SK-N-SH (cell line): ENCODE measurements around the gene NSRP1. TPM values are rescaled to one million over a fixed set of nuclear protein-coding genes. Genes with fewer than 3 reads are reported as not detected.

Experiments used
- CTCF ChIA-PET: fragments of 300-600, 350-600 bp; formaldehyde crosslinking; extraction: SDS; loops from one replicate; lab custom pipeline; 2021; lab: Yijun Ruan, JAX
- POLR2A ChIA-PET: fragments of 350-600 bp; sonication (Branson Sonifier 250); formaldehyde crosslinking; extraction: SDS; loops from one replicate; lab custom pipeline; 2020; ENCODE audit warnings: antibody characterized with exemption, inconsistent platforms; lab: Yijun Ruan, JAX
- DNase-seq: peaks from one replicate; pipeline ENCODE4 v3.0.0; 2012
- H2AFZ ChIP-seq: fragments of 200-600 bp; sonication (generic); 2 replicates; pipeline ENCODE4 v1.8.1; 2016; ENCODE audit warnings: antibody characterized with exemption, mild to moderate bottlenecking, low read depth
- H3F3A ChIP-seq: fragments of 200-600 bp; sonication (generic); replicated peaks from 2 replicates; pipeline ENCODE3; 2016; ENCODE audit warnings: antibody characterized with exemption, mild to moderate bottlenecking; ENCODE audit not compliant: insufficient read depth
- H3K27ac ChIP-seq, 2 experiments: fragments of 200-500 bp in 1 of 2; fragments of 200-600 bp in 1 of 2; sonication (Bioruptor generic) in 1 of 2; sonication (generic), shearing (Covaris generic) in 1 of 2; 2 replicates each; pipeline versions ENCODE4 v1.5.1 to v1.6.1; 2014 to 2016; ENCODE audit warnings: low read depth in 2 of 2, inconsistent platforms in 1 of 2, low read length in 1 of 2, mild to moderate bottlenecking in 1 of 2, mixed read lengths in 1 of 2
- H3K27me3 ChIP-seq: fragments of 200-600 bp; sonication (generic), shearing (Covaris generic); 2 replicates; pipeline ENCODE4 v1.6.1; 2016; ENCODE audit warnings: mixed run types; ENCODE audit not compliant: insufficient read depth
- H3K36me3 ChIP-seq, 2 experiments: fragments of 200-500 bp in 1 of 2; fragments of 200-600 bp in 1 of 2; sonication (Bioruptor generic) in 1 of 2; sonication (generic) in 1 of 2; replicated peaks in 1 of 2; 2 replicates each; pipeline versions ENCODE3 to v1.5.1; 2014 to 2016; ENCODE audit warnings: low read length in 1 of 2, mild to moderate bottlenecking in 1 of 2; ENCODE audit not compliant: insufficient read depth in 2 of 2, control insufficient read depth in 1 of 2
- H3K4me1 ChIP-seq, 2 experiments: fragments of 200-500 bp in 1 of 2; fragments of 200-600 bp in 1 of 2; sonication (Bioruptor generic) in 1 of 2; sonication (generic), shearing (Covaris generic) in 1 of 2; 2 replicates each; pipeline versions ENCODE4 v1.5.1 to v1.6.1; 2014 to 2016; ENCODE audit warnings: low read depth in 1 of 2, low read length in 1 of 2, mixed run types in 1 of 2; ENCODE audit not compliant: insufficient read depth in 2 of 2, control insufficient read depth in 1 of 2
- H3K4me2 ChIP-seq: fragments of 200-600 bp; sonication (generic), shearing (Covaris generic); 2 replicates; pipeline ENCODE4 v1.6.1; 2017; ENCODE audit warnings: mixed run types
- H3K4me3 ChIP-seq, 2 experiments: fragments of 200-500 bp in 1 of 2; fragments of 200-600 bp in 1 of 2; sonication (Bioruptor generic) in 1 of 2; sonication (generic), shearing (Covaris generic) in 1 of 2; 2 replicates each; pipeline versions ENCODE4 v1.5.1 to v1.8.1; 2014 to 2016; ENCODE audit warnings: low read depth in 2 of 2, inconsistent platforms in 1 of 2, low read length in 1 of 2, mild to moderate bottlenecking in 1 of 2, mixed read lengths in 1 of 2, moderate library complexity in 1 of 2
- H3K79me2 ChIP-seq: fragments of 200-600 bp; sonication (generic); 2 replicates; pipeline ENCODE4 v1.8.1; 2017; ENCODE audit warnings: mild to moderate bottlenecking; ENCODE audit not compliant: insufficient read depth
- H3K9ac ChIP-seq: fragments of 200-600 bp; sonication (generic); 2 replicates; pipeline ENCODE4 v1.6.1; 2017; ENCODE audit warnings: mixed run types
- H3K9me2 ChIP-seq: fragments of 200-600 bp; sonication (generic); 2 replicates; pipeline ENCODE4 v1.6.1; 2017; ENCODE audit warnings: mixed run types
- H3K9me3 ChIP-seq: fragments of 200-600 bp; sonication (generic); 2 replicates; pipeline ENCODE4 v1.6.1; 2017; ENCODE audit warnings: mixed run types, mild to moderate bottlenecking, moderate library complexity
- H4K20me1 ChIP-seq: fragments of 200-600 bp; sonication (generic); 2 replicates; pipeline ENCODE4 v1.6.1; 2017; ENCODE audit warnings: mild to moderate bottlenecking, mixed run types; ENCODE audit not compliant: insufficient read depth
- EP300 ChIP-seq, 2 experiments: IDR thresholded peaks; 2 replicates each; pipeline versions ENCODE4 v1.4.0 to v1.6.1; 2012; ENCODE audit warnings: borderline replicate concordance in 1 of 2, low read depth in 1 of 2, low read length in 1 of 2
- MEF2A ChIP-seq: IDR thresholded peaks from 2 replicates; pipeline ENCODE4 v1.4.0; 2012; ENCODE audit warnings: low read depth, borderline replicate concordance
- POLR2AphosphoS5 ChIP-seq: IDR thresholded peaks from 2 replicates; pipeline ENCODE4 v1.6.1; 2012; ENCODE audit warnings: low read depth, low read length
- RAD21 ChIP-seq: IDR thresholded peaks from 2 replicates; pipeline ENCODE4 v1.6.1; 2012; ENCODE audit warnings: mild to moderate bottlenecking, low read length
- REST ChIP-seq: IDR thresholded peaks from 2 replicates; pipeline ENCODE4 v1.6.1; 2012; ENCODE audit warnings: mild to moderate bottlenecking, low read depth, low read length, moderate library complexity
- SIN3A ChIP-seq: IDR thresholded peaks from 2 replicates; pipeline ENCODE4 v1.6.1; 2012; ENCODE audit warnings: low read depth, mild to moderate bottlenecking, low read length, moderate library complexity, borderline replicate concordance
- SMC3 ChIP-seq: IDR thresholded peaks from 2 replicates; pipeline ENCODE4 v1.6.1; 2012; ENCODE audit warnings: low read depth, low read length, improper control_type of control experiment
- TCF12 ChIP-seq: IDR thresholded peaks from 2 replicates; pipeline ENCODE4 v1.4.0; 2012
- WGBS: methylation state at CpG from one replicate; pipeline ENCODE4 v1.1.6; 2017; ENCODE audit warnings: low lambda C conversion rate; 5-methylcytosine and 5-hydroxymethylcytosine counted together
- polyA plus RNA-seq, 3 experiments: library from polyadenylated mRNA; depleted of rRNA; stranded (reverse); fragments of >200 nt; gene quantifications; 2 replicates each; pipeline ENCODE4 v1.2.3, GENCODE V29; 2012
- TF ChIP-seq, protein P1 (sequence below): fragments of 150-350 bp; IDR thresholded peaks from 2 replicates; pipeline ENCODE4 v1.6.1; 2016; ENCODE audit warnings: mild to moderate bottlenecking, low read depth, low read length
- TF ChIP-seq, protein P2 (sequence below): IDR thresholded peaks from 2 replicates; pipeline ENCODE4 v1.4.0; 2012; ENCODE audit warnings: low read depth, borderline replicate concordance
- TF ChIP-seq, protein P3 (sequence below): fragments of 200-600 bp; sonication (generic); IDR thresholded peaks from 2 replicates; pipeline ENCODE4 v1.6.1; 2017; ENCODE audit warnings: antibody characterized with exemption, mild to moderate bottlenecking, moderate library complexity

Gene NSRP1
- polyA plus RNA-seq, 1 of the 3 experiments (the other 2 are of a cell fraction): 10.8 TPM

- no peak overlapping the region for H2AFZ ChIP-seq
- no peak overlapping the region for H3K4me2 ChIP-seq
- H3K4me1 ChIP-seq: no peaks in the 10 kb centered on the region
- TF ChIP-seq MEF2A (no peak), SMC3 (no peak), RAD21 (no peak)
- H3K9ac ChIP-seq: no peak overlapping the region
- no peaks in the 10 kb centered on the region for H3K9me3 ChIP-seq
- no peaks in the 10 kb centered on the region for H4K20me1 ChIP-seq
- CTCF ChIA-PET: no interaction called here
- no peaks in the 10 kb centered on the region for H3K36me3 ChIP-seq
- no peaks in the 10 kb centered on the region for H3K27me3 ChIP-seq
- no peak overlapping the region for H3K27ac ChIP-seq
- POLR2A ChIA-PET: no interaction called here
- H3K4me3 ChIP-seq: no peak overlapping the region
- no peak for DNase-seq
- no peaks in the 10 kb centered on the region for H3F3A ChIP-seq
- 81% methylated on average over 6 of the region's 6 CpGs for WGBS
- H3K79me2 ChIP-seq: no peaks in the 10 kb centered on the region
- no peaks in the 10 kb centered on the region for H3K9me2 ChIP-seq
These were observed 100.4 kb downstream of the NSRP1 start for GRCh38 chr17:30217054-30217453.

DNA sequence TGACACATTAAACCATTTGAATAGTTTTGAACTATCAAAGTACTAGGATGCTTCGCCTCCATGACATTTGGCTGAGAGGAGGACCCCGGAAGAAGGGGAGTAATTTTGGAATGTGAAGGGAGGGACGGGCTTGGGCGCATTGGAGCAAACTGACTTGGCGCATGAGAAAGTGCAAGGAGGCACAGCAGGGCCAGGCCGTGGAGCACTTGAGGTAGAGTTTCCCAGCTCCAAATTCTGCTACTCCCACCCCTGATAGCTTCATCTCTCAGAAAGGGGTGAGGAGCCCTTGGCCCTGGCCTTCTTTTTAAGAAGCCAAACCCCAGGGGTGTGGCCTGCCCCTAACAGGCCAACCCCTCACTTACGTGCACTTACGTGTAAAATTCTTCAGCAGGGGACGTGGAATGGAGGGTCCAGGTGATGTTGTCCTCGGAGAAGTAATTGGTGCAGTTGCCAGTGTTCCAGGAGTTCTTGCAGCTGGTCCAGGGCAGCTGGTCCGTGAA is 101.2 kb downstream of the NSRP1 start:
- 81% methylated on average over 11 of the region's 11 CpGs for WGBS
- no peak overlapping the region for H3K4me3 ChIP-seq
- H3K36me3 ChIP-seq: no peaks in the 10 kb centered on the region
- no peaks in the 10 kb centered on the region for H3K79me2 ChIP-seq
- no peaks in the 10 kb centered on the region for H3F3A ChIP-seq
- H2AFZ ChIP-seq: no peak overlapping the region
- H3K9me2 ChIP-seq: no peaks in the 10 kb centered on the region
- no peaks in the 10 kb centered on the region for H3K4me1 ChIP-seq
- DNase-seq: no peak
- no peaks in the 10 kb centered on the region for H3K9me3 ChIP-seq
- H3K9ac ChIP-seq: no peak overlapping the region
- ChIA-PET CTCF (interaction anchor here (1.3 kb wide), 1 partner anchor 19 kb away, joined by 4 read pairs; no protein-coding TSS in a partner anchor), POLR2A (no interaction called here)
- no peaks in the 10 kb centered on the region for H4K20me1 ChIP-seq
- H3K27ac ChIP-seq: no peak overlapping the region
- TF ChIP-seq EP300 (IDR thresholded peaks at IDR 0.05; ENCODE audit: borderline replicate concordance in 1 of 2, low read depth in 1 of 2, low read length in 1 of 2) (no peak), REST (no peak)
- H3K27me3 ChIP-seq: no peaks in the 10 kb centered on the region
- H3K4me2 ChIP-seq: no peak overlapping the region

DNA sequence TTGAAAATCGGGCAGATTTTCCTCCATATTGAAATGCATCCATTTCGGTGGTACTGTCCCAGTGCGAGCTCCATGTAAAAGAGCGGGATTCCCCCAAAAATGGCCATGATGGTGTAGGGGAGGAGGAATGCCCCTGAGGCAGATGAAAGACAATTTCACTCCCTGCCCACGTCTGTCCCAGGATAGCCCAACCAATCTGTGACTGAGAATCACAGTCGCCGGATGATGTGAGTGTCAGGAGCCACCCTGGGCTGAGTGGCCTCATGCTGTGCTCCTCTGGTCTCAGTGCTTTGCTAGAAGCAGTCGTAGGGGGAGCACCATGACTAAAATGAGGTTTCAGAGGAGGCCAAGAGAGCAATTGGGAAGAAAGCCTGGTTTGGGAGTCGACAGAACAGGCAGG is 102.2 kb downstream of the NSRP1 start:
- TF ChIP-seq SIN3A (no peak), TCF12 (no peak), POLR2AphosphoS5 (no peak)
- TF ChIP-seq, protein P1, sequence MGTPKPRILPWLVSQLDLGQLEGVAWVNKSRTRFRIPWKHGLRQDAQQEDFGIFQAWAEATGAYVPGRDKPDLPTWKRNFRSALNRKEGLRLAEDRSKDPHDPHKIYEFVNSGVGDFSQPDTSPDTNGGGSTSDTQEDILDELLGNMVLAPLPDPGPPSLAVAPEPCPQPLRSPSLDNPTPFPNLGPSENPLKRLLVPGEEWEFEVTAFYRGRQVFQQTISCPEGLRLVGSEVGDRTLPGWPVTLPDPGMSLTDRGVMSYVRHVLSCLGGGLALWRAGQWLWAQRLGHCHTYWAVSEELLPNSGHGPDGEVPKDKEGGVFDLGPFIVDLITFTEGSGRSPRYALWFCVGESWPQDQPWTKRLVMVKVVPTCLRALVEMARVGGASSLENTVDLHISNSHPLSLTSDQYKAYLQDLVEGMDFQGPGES: no peak
- TF ChIP-seq, protein P2, sequence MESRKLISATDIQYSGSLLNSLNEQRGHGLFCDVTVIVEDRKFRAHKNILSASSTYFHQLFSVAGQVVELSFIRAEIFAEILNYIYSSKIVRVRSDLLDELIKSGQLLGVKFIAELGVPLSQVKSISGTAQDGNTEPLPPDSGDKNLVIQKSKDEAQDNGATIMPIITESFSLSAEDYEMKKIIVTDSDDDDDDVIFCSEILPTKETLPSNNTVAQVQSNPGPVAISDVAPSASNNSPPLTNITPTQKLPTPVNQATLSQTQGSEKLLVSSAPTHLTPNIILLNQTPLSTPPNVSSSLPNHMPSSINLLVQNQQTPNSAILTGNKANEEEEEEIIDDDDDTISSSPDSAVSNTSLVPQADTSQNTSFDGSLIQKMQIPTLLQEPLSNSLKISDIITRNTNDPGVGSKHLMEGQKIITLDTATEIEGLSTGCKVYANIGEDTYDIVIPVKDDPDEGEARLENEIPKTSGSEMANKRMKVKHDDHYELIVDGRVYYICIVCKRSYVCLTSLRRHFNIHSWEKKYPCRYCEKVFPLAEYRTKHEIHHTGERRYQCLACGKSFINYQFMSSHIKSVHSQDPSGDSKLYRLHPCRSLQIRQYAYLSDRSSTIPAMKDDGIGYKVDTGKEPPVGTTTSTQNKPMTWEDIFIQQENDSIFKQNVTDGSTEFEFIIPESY: no peak
- TF ChIP-seq, protein P3, sequence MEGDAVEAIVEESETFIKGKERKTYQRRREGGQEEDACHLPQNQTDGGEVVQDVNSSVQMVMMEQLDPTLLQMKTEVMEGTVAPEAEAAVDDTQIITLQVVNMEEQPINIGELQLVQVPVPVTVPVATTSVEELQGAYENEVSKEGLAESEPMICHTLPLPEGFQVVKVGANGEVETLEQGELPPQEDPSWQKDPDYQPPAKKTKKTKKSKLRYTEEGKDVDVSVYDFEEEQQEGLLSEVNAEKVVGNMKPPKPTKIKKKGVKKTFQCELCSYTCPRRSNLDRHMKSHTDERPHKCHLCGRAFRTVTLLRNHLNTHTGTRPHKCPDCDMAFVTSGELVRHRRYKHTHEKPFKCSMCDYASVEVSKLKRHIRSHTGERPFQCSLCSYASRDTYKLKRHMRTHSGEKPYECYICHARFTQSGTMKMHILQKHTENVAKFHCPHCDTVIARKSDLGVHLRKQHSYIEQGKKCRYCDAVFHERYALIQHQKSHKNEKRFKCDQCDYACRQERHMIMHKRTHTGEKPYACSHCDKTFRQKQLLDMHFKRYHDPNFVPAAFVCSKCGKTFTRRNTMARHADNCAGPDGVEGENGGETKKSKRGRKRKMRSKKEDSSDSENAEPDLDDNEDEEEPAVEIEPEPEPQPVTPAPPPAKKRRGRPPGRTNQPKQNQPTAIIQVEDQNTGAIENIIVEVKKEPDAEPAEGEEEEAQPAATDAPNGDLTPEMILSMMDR: no peak
- ChIA-PET CTCF (interaction anchor here (1.3 to 2.5 kb wide), 2 partner anchors 18 to 114 kb away, joined by 4 to 7 read pairs; no protein-coding TSS in a partner anchor), POLR2A (no interaction called here)
- Histone ChIP-seq H3K4me1 (no peaks in the 10 kb centered on the region), H3K79me2 (no peaks in the 10 kb centered on the region), H3K9ac (no peak overlapping the region), H2AFZ (no peak overlapping the region), H3K9me2 (no peaks in the 10 kb centered on the region), H3K27me3 (no peaks in the 10 kb centered on the region), H3K4me2 (no peak overlapping the region), H3K4me3 (no peak overlapping the region), H3K27ac (no peak overlapping the region), H4K20me1 (no peaks in the 10 kb centered on the region), H3K9me3 (no peaks in the 10 kb centered on the region), H3K36me3 (no peaks in the 10 kb centered on the region), H3F3A (no peaks in the 10 kb centered on the region)
- WGBS: 71% methylated on average over 8 of the region's 9 CpGs
- no peak for DNase-seq
